ENCODE data around the gene ARHGAP15.

The ARHGAP15 gene

DNA sequence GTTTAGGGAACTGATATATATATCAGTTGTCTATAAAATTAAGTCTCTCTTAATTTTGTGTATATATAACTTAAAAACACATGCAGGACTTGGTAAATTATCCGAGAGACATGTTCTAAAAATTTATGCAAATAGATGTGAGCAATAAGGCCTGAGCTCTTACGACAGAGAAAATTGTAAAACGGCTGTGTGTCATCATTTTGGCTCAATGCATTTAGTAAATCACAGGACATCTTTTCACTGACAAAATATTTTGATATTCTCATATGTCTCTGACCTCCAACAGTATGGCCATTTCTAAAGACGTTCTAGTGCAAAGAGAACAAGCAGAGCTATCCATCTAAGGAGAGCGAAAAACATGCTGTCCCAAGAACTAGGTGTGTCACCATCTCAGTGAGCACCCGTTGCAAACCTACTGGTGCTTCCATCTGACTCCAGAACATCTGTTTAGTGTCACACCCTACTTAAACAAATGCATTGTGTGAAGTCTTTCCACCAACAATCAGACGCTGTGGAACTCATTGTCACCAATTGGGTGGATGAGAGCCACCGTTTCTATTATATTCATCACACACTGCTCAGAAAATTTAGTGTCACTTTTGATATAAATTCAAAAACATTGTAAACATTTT is 108.0 kb downstream of the ARHGAP15 start:
- DNase-seq (ENCODE audit: low read depth in 2 of 2), result no peak
- no peak overlapping the region for H3K4me3 ChIP-seq (replicated peaks in 1 of 2; ENCODE audit: low read depth in 2 of 2, low read length in 2 of 2)
- TF ChIP-seq, protein P1, sequence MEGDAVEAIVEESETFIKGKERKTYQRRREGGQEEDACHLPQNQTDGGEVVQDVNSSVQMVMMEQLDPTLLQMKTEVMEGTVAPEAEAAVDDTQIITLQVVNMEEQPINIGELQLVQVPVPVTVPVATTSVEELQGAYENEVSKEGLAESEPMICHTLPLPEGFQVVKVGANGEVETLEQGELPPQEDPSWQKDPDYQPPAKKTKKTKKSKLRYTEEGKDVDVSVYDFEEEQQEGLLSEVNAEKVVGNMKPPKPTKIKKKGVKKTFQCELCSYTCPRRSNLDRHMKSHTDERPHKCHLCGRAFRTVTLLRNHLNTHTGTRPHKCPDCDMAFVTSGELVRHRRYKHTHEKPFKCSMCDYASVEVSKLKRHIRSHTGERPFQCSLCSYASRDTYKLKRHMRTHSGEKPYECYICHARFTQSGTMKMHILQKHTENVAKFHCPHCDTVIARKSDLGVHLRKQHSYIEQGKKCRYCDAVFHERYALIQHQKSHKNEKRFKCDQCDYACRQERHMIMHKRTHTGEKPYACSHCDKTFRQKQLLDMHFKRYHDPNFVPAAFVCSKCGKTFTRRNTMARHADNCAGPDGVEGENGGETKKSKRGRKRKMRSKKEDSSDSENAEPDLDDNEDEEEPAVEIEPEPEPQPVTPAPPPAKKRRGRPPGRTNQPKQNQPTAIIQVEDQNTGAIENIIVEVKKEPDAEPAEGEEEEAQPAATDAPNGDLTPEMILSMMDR (IDR thresholded peaks at IDR 0.05; ENCODE audit: low read depth, low read length), result no peak

DNA sequence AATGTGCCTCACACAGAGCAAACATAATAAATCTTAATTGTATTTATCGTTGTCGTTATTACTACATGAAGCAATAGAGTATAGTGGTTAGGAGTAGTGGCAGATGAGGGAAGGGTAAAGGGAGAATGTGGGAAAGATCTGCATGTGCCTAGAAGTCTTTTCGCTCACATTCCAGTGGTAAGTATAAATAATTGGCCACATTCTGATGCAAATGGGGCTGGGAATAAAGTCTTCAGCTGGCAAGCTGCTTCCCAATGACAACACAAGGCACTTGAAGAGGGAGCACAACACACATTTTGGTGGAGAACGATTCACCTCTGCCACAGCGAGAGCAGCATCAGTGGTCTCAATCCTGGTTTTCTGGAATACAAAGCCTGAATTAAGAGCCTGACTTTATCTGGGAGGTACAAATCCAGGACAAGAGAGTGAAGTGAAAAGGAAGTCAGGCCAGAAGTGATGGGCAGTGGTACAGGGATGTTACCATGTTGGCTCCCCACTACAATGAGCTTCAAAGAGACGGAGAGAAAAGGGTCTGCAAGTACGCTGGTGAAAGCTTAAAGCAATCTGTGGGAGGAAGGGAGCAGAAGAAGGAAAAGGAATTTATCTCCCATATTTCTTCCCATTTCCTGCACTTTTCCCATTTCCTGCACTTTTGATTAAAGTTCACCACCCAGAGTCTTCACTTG is 112.3 kb downstream of the ARHGAP15 start:
- H3K4me3 ChIP-seq (replicated peaks in 1 of 2; ENCODE audit: low read depth in 2 of 2, low read length in 2 of 2), result no peak overlapping the region
- TF ChIP-seq, protein P1 (IDR thresholded peaks at IDR 0.05; ENCODE audit: low read depth, low read length), result no peak
- DNase-seq (ENCODE audit: low read depth in 2 of 2), result no peak

DNA sequence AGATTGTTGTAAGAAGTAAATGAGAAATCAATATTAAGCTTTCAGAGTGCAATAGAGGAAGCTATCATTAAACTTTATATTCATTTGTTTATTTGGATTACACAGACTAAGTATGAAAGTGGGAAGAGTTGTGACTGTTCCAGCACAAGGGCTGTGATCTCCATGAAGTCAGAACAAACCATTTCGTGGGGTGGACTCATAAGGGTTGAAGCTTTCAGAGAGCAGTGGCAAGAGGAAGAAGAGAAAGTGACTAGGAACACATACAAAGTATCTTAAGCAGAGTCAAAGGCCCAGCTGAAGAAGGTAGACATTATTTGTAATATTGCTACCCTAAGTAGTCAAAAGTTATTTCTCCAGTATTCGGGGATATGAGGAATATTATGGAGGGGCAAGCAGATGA is 117.0 kb downstream of the ARHGAP15 start:
- no peak for DNase-seq (ENCODE audit: low read depth in 2 of 2)
- TF ChIP-seq, protein P1 (IDR thresholded peaks at IDR 0.05; ENCODE audit: low read depth, low read length), result no peak
- no peak overlapping the region for H3K4me3 ChIP-seq (replicated peaks in 1 of 2; ENCODE audit: low read depth in 2 of 2, low read length in 2 of 2)

DNA sequence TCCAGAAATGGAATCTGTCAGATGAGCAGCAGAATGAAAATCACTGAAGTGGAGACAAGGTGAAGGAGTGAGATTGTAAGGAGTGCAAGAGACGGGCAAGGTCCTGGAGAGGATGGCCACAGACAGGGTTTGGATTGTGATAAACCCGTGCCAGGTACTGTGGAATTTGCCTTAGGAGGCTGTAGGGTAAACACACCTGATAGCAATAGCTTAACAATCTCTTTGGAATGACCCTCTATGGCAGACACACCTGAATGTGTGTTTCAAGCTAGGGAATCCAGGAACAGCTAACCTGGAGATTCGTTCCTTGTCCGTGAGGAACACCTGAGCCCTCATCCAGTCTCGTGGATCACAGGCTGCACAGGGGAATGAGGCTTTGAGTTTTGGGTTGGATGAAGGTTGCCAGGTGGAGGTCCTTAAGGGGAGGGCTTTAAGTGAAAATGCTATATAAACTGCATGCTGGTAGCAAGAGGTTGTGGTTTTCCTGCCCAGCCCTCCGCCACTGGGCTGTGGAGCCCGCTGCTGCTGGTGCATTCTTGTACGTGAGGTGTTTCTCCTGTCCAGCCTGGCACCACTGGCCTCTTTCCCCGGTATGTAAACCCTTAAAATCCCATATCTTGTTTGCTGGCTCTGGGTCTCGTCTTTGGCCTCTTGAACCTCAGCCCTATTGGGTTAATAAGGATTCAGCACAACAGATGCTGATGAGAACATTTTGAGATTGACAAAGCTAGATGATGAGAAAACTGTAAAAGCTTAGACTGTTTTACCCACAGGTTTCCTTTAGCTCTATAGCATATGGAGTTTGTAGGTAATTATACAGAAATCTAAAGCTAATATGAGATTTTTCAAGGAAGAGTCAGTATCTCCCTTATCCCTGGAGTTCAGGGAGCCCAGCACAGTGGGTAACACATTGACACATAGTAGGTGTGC is 117.9 kb downstream of the ARHGAP15 start:
- no peak for DNase-seq (ENCODE audit: low read depth in 2 of 2)
- TF ChIP-seq, protein P1 (IDR thresholded peaks at IDR 0.05; ENCODE audit: low read depth, low read length), result no peak
- H3K4me3 ChIP-seq (replicated peaks in 1 of 2; ENCODE audit: low read depth in 2 of 2, low read length in 2 of 2), result no peak overlapping the region

DNA sequence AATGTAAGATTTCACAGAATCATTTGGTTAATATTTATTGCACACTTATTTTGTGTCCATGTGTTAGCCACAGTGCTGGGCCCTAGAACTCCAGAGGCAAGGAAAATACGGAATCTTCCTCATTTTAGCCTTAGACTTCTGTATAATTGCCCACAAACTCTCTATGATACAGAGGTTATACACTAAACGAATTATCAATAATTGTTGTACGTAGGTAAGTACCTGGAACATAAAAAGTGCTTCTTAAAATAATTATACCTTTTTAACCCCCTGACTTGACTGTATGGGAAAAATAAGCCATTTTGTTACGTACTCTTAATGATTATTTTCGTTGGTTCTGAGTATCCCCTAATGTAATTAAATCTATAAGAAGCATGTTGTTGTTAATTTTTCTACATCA is 119.4 kb downstream of the ARHGAP15 start:
- DNase-seq (ENCODE audit: low read depth in 2 of 2), result no peak
- no peak overlapping the region for H3K4me3 ChIP-seq (replicated peaks in 1 of 2; ENCODE audit: low read depth in 2 of 2, low read length in 2 of 2)
- TF ChIP-seq, protein P1 (IDR thresholded peaks at IDR 0.05; ENCODE audit: low read depth, low read length), result no peak

DNA sequence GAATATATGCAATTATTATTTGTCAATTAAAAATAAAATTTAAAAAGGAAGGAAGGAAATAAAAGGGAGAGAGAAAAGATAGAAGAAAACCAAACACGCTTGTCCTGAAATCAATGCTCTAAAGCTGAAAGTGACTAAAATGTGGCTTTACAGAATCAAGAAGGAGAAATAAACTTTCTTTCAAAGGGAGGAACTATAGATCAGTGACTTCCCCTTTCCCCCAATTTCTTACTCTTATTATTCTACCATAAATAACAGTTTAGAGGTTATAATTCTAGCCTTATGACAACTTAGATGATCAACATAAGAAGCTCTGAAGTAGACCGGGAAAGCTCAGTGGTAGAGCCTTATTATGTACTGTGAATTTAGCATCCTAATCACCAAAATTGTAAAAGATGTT is 122.5 kb downstream of the ARHGAP15 start:
- TF ChIP-seq, protein P1 (IDR thresholded peaks at IDR 0.05; ENCODE audit: low read depth, low read length), result no peak
- no peak overlapping the region for H3K4me3 ChIP-seq (replicated peaks in 1 of 2; ENCODE audit: low read depth in 2 of 2, low read length in 2 of 2)
- no peak for DNase-seq (ENCODE audit: low read depth in 2 of 2)

Measured in cardiac fibroblast (primary cell).